Measurements from ENCODE around the gene DERL2.

- peak; percentile 85 for TF ChIP-seq CTCF (conservative IDR thresholded peaks at IDR 0.05; ENCODE audit: low read depth, low read length)
- TF ChIP-seq EZH2 (IDR thresholded peaks at IDR 0.05; ENCODE audit: low read length, unreplicated experiment), result no peak
Measured at GRCh38 chr17:5438716-5439445, 47.1 kb downstream of the DERL2 start, which contains the start of gene C1QBP.

Measured in PC-3 (cell line).